Gastrocnemius medialis (tissue), 4 donors: ENCODE measurements around the gene SPATA12. TPM values are rescaled to one million over a fixed set of nuclear protein-coding genes. Genes with fewer than 3 reads are reported as not detected.

ENCODE experiments used
- ATAC-seq, 2 donors: fragments of 150-250 bp; one replicate each; pipeline ENCODE4 v1.9.1; 2016
- DNase-seq, 2 donors: peaks; one replicate each; pipeline ENCODE4 v3.0.0-alpha.2; 2019
- H3K27ac ChIP-seq, 4 donors: fragments of 200-600 bp; sonication (generic); 1 replicate in 1 of 4; 2 replicates in 3 of 4; pipeline ENCODE4 v1.5.1; 2016 to 2018; ENCODE audit warnings: mild to moderate bottlenecking in 2 of 4, moderate library complexity in 1 of 4
- H3K27me3 ChIP-seq, 3 donors: fragments of 200-600 bp; sonication (generic) in 2 of 3; 1 replicate in 1 of 3; 2 replicates in 2 of 3; pipeline versions ENCODE4 v1.5.1 to v1.6.0; 2016 to 2019; ENCODE audit warnings: mild to moderate bottlenecking in 1 of 3, moderate library complexity in 1 of 3
- H3K36me3 ChIP-seq, 2 donors: fragments of 200-600 bp; sonication (generic) in 1 of 2; one replicate each; pipeline ENCODE4 v1.5.1; 2017 to 2018
- H3K4me1 ChIP-seq, 2 donors: fragments of 200-600 bp; sonication (generic) in 1 of 2; one replicate each; pipeline ENCODE4 v1.5.1; 2016 to 2017; ENCODE audit warnings: mild to moderate bottlenecking in 2 of 2
- H3K4me3 ChIP-seq, 4 donors: fragments of 200-600 bp; sonication (generic) in 3 of 4; 1 replicate in 1 of 4; 2 replicates in 3 of 4; pipeline ENCODE4 v1.5.1; 2016 to 2019; ENCODE audit warnings: mild to moderate bottlenecking in 2 of 4
- H3K9me3 ChIP-seq, 3 donors: fragments of 200-600 bp; sonication (generic) in 2 of 3; 1 replicate in 1 of 3; 2 replicates in 2 of 3; pipeline ENCODE4 v1.5.1; 2016 to 2019
- CTCF ChIP-seq, 5 experiments: fragments of 450-650 bp in 3 of 5; fragments of 200-600 bp in 2 of 5; sonication (generic) in 2 of 5; IDR thresholded peaks in 4 of 5; conservative IDR thresholded peaks in 1 of 5; 1 replicate in 4 of 5; 2 replicates in 1 of 5; pipeline ENCODE4 v1.5.1; 2016 to 2019; ENCODE audit warnings: antibody characterized with exemption in 5 of 5, mild to moderate bottlenecking in 3 of 5, moderate library complexity in 3 of 5
- POLR2A ChIP-seq, 2 donors: fragments of 450-650 bp; IDR thresholded peaks; one replicate each; pipeline ENCODE4 v1.6.1; 2017; ENCODE audit warnings: antibody characterized with exemption in 2 of 2, mild to moderate bottlenecking in 2 of 2, moderate library complexity in 2 of 2
- in situ Hi-C, 4 donors: fragments of 200-750 bp; cut with MboI; loops; one replicate each; pipeline versions ENCODE4 v1.15.0 to v1.8.0; 2017; ENCODE audit warnings: low sequenced_read_pairs in 4 of 4
- intact Hi-C: fragments of 100-400 bp; cut with DNase I; formaldehyde crosslinking; loops from one replicate; pipeline ENCODE4 v1.15.1; 2023; ENCODE audit warnings: low total_unique reads
- total RNA-seq, 4 donors: library from RNA; depleted of rRNA; stranded (reverse); fragments of >200 nt; gene quantifications; one replicate each; pipeline versions ENCODE4 v1.1.0 to v1.2.3, GENCODE V29; 2016

The SPATA12 gene
- total RNA-seq, 4 donors from 2014 or later = not detected

- DNase-seq (no peak), ATAC-seq (no peak)
- in situ Hi-C loops = no loop called here
- TF ChIP-seq CTCF (IDR thresholded peaks at IDR 0.05 in 4 of 5, conservative IDR thresholded peaks at IDR 0.05 in 1 of 5) = no peak
- no peak for TF ChIP-seq POLR2A (IDR thresholded peaks at IDR 0.05)
- intact Hi-C loops = no loop called here
- Histone ChIP-seq H3K36me3 (no peaks in the 10 kb centered on the region), H3K27me3 (no peaks in the 10 kb centered on the region), H3K27ac (no peak overlapping the region), H3K9me3 (no peaks in the 10 kb centered on the region), H3K4me1 (peaks cover 0 to 12% of the 10 kb centered on the region in 2 donors), H3K4me3 (no peak overlapping the region)
Observed at GRCh38 chr3:57098418-57099310, 38.2 kb downstream of the SPATA12 start.

GRCh38 chr3:57100046-57100695 is 39.7 kb downstream of the SPATA12 start:
- Histone ChIP-seq H3K4me1 (no peaks in the 10 kb centered on the region), H3K9me3 (no peaks in the 10 kb centered on the region), H3K27me3 (no peaks in the 10 kb centered on the region), H3K36me3 (no peaks in the 10 kb centered on the region), H3K4me3 (no peak overlapping the region), H3K27ac (no peak overlapping the region)
- TF ChIP-seq CTCF (IDR thresholded peaks at IDR 0.05 in 4 of 5, conservative IDR thresholded peaks at IDR 0.05 in 1 of 5) (peak; percentile 63 to 88 (median 74)), POLR2A (IDR thresholded peaks at IDR 0.05) (no peak)
- in situ Hi-C loops (no loop called here), intact Hi-C loops (no loop called here)
- peak; percentile 32 to 38 for DNase-seq
- peak; percentile 62 to 80 for ATAC-seq

GRCh38 chr3:57105585-57105984 is 45.1 kb downstream of the SPATA12 start:
- intact Hi-C loops = no loop called here
- Histone ChIP-seq H3K4me1 (no peaks in the 10 kb centered on the region), H3K9me3 (no peaks in the 10 kb centered on the region), H3K36me3 (no peaks in the 10 kb centered on the region), H3K4me3 (no peak overlapping the region), H3K27me3 (peaks cover 0 to 7% (median 0%) of the 10 kb centered on the region in 3 donors), H3K27ac (no peak overlapping the region)
- no peak for TF ChIP-seq CTCF (IDR thresholded peaks at IDR 0.05 in 4 of 5, conservative IDR thresholded peaks at IDR 0.05 in 1 of 5)
- TF ChIP-seq POLR2A (IDR thresholded peaks at IDR 0.05) = no peak
- in situ Hi-C loops = no loop called here
- ATAC-seq (no peak), DNase-seq (no peak)

- Histone ChIP-seq H3K36me3 (no peaks in the 10 kb centered on the region), H3K27me3 (peaks cover 0 to 7% (median 0%) of the 10 kb centered on the region in 3 donors), H3K4me1 (no peaks in the 10 kb centered on the region), H3K27ac (no peak overlapping the region), H3K9me3 (no peaks in the 10 kb centered on the region), H3K4me3 (no peak overlapping the region)
- in situ Hi-C loops (no loop called here), intact Hi-C loops (no loop called here)
- no peak for TF ChIP-seq POLR2A (IDR thresholded peaks at IDR 0.05)
- no peak for TF ChIP-seq CTCF (IDR thresholded peaks at IDR 0.05 in 4 of 5, conservative IDR thresholded peaks at IDR 0.05 in 1 of 5)
- no peak for DNase-seq
- no peak for ATAC-seq
Observed at GRCh38 chr3:57108684-57109083, 48.2 kb downstream of the SPATA12 start.
